Esophagus muscularis mucosa (tissue), 4 donors: ENCODE measurements around the gene MYBPC2. TPM values are rescaled to one million over a fixed set of nuclear protein-coding genes. Genes with fewer than 3 reads are reported as not detected.
"Not testable (repeated sequence)": the region's sequence is repeated elsewhere in the genome, so short reads cannot be mapped to it uniquely, and the experiment has no call there.

ENCODE experiments used
- DNase-seq: peaks from one replicate; pipeline ENCODE4 v3.0.0-alpha.2; 2017; ENCODE audit errors: extremely low spot score
- H3K27ac ChIP-seq, 4 donors: fragments of 200-600 bp; sonication (generic); replicated peaks in 1 of 4; 1 replicate in 3 of 4; 2 replicates in 1 of 4; pipeline ENCODE4 v1.5.1; 2016 to 2019; ENCODE audit warnings: mild to moderate bottlenecking in 1 of 4
- H3K27me3 ChIP-seq, 4 donors: fragments of 200-600 bp; sonication (generic); one replicate each; pipeline versions ENCODE4 v1.5.1 to v1.6.0; 2016 to 2019
- H3K36me3 ChIP-seq, 4 donors: fragments of 200-600 bp; sonication (generic); one replicate each; pipeline ENCODE4 v1.5.1; 2016 to 2019
- H3K4me1 ChIP-seq, 4 donors: fragments of 200-600 bp; sonication (generic); one replicate each; pipeline ENCODE4 v1.5.1; 2016 to 2019
- H3K4me3 ChIP-seq, 4 donors: fragments of 200-600 bp; sonication (generic); 1 replicate in 2 of 4; 2 replicates in 2 of 4; pipeline ENCODE4 v1.5.1; 2016 to 2019; ENCODE audit warnings: mild to moderate bottlenecking in 4 of 4, moderate library complexity in 1 of 4
- H3K9me3 ChIP-seq, 4 donors: fragments of 200-600 bp; sonication (generic); 1 replicate in 3 of 4; 2 replicates in 1 of 4; pipeline ENCODE4 v1.5.1; 2016 to 2019
- EP300 ChIP-seq: sonication (generic); formaldehyde crosslinking; IDR thresholded peaks from one replicate; pipeline ENCODE4 v1.6.1; 2017; ENCODE audit warnings: antibody characterized with exemption
- POLR2A ChIP-seq: fragments of 450-650 bp; IDR thresholded peaks from one replicate; pipeline ENCODE4 v1.6.1; 2017; ENCODE audit warnings: antibody characterized with exemption, moderate library complexity, mild to moderate bottlenecking, low read depth
- POLR2AphosphoS5 ChIP-seq, 2 donors: sonication (generic); formaldehyde crosslinking; IDR thresholded peaks; one replicate each; pipeline ENCODE4 v1.6.1; 2017; ENCODE audit warnings: antibody characterized with exemption in 2 of 2
- WGBS: methylation state at CpG from one replicate; pipeline ENCODE4 v1.1.5; 2018; 5-methylcytosine and 5-hydroxymethylcytosine counted together
- intact Hi-C: fragments of 100-400 bp; cut with DNase I; formaldehyde crosslinking; loops from one replicate; pipeline ENCODE4 v1.15.1; 2023
- total RNA-seq, 4 donors: library from RNA; depleted of rRNA; stranded (reverse); fragments of >200 nt; gene quantifications; one replicate each; pipeline versions ENCODE4 v1.1.0 to v1.2.1, GENCODE V29; 2016
- TF ChIP-seq, protein P1 (sequence below), 3 experiments: fragments of 200-600 bp in 2 of 3; fragments of 450-650 bp in 1 of 3; sonication (generic) in 2 of 3; IDR thresholded peaks; one replicate each; pipeline ENCODE4 v1.5.1; 2017 to 2019; ENCODE audit warnings: antibody characterized with exemption in 3 of 3, mild to moderate bottlenecking in 2 of 3, moderate library complexity in 1 of 3

MYBPC2 gene
- total RNA-seq, 4 donors from 2014 or later = not detected

GRCh38 chr19:50384685-50385535 is 47.8 kb upstream of the MYBPC2 start:
- H3K36me3 ChIP-seq = peaks cover 19 to 46% (median 36%) of the 10 kb centered on the region in 4 donors
- peak overlapping the region; percentile 69 to 86 (median 74) for H3K4me3 ChIP-seq
- TF ChIP-seq, protein P1, sequence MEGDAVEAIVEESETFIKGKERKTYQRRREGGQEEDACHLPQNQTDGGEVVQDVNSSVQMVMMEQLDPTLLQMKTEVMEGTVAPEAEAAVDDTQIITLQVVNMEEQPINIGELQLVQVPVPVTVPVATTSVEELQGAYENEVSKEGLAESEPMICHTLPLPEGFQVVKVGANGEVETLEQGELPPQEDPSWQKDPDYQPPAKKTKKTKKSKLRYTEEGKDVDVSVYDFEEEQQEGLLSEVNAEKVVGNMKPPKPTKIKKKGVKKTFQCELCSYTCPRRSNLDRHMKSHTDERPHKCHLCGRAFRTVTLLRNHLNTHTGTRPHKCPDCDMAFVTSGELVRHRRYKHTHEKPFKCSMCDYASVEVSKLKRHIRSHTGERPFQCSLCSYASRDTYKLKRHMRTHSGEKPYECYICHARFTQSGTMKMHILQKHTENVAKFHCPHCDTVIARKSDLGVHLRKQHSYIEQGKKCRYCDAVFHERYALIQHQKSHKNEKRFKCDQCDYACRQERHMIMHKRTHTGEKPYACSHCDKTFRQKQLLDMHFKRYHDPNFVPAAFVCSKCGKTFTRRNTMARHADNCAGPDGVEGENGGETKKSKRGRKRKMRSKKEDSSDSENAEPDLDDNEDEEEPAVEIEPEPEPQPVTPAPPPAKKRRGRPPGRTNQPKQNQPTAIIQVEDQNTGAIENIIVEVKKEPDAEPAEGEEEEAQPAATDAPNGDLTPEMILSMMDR (IDR thresholded peaks at IDR 0.05) = no peak
- TF ChIP-seq POLR2AphosphoS5 (IDR thresholded peaks at IDR 0.05) = no peak
- no peak for TF ChIP-seq POLR2A
- no peak for TF ChIP-seq EP300
- peaks cover 20 to 31% (median 21%) of the 10 kb centered on the region in 4 donors for H3K4me1 ChIP-seq
- intact Hi-C loops = no loop called here
- no peaks in the 10 kb centered on the region for H3K9me3 ChIP-seq
- H3K27ac ChIP-seq = peak overlapping the region; percentile 88 to 93 (median 90)
- 19% methylated on average over 26 of the region's 26 CpGs for WGBS
- H3K27me3 ChIP-seq = no peaks in the 10 kb centered on the region
- DNase-seq = no peak

DNA sequence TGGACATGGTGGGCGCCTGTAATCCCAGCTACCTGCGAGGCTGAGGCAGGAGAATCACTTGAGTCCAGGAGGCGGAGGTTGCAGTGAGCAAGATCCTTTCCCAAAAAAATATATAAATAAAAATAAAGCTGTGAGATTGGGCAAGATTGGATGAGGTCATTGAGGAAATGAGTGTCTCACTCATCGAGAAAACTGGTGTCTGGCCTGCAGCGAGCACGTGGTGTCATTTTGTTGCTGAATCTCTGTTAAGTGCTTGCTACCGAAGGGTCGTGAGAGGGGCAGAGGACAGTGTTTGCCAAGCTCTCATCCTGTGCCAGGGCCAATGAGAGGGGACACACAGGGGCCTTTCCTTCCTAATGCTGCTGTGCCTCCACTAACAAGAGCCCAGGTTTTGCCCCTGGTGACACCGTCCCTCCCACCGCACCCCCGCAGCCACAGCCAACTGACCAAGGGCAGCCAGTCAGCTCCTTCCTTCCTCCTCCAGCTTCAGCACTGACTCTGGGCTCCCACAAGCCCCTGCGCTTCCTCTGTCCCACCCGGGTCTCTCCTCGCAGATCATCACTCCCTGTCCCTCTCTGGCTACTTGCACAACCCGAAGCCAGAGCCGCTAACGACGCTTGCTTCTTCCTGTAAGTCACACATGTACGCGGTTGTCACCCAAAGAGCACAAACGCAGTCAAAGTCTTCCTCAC is 45.4 kb upstream of the MYBPC2 start:
- no peaks in the 10 kb centered on the region for H3K27me3 ChIP-seq
- H3K9me3 ChIP-seq = no peaks in the 10 kb centered on the region
- no peak overlapping the region for H3K27ac ChIP-seq
- H3K4me1 ChIP-seq = peaks cover 12 to 22% (median 20%) of the 10 kb centered on the region in 4 donors
- 85% methylated on average over 21 of the region's 21 CpGs for WGBS
- TF ChIP-seq POLR2AphosphoS5 (IDR thresholded peaks at IDR 0.05) (no peak), EP300 (no peak), POLR2A (no peak)
- TF ChIP-seq, protein P1 (IDR thresholded peaks at IDR 0.05) = no peak
- DNase-seq = no peak
- intact Hi-C loops = no loop called here
- H3K36me3 ChIP-seq = peaks cover 3 to 26% (median 14%) of the 10 kb centered on the region in 4 donors
- H3K4me3 ChIP-seq = no peak overlapping the region

- intact Hi-C loops = no loop called here
- DNase-seq = no peak
- TF ChIP-seq, protein P1 (IDR thresholded peaks at IDR 0.05) = no peak
- TF ChIP-seq EP300 (no peak), POLR2A (no peak), POLR2AphosphoS5 (IDR thresholded peaks at IDR 0.05) (no peak)
- no peak overlapping the region for H3K27ac ChIP-seq
- H3K9me3 ChIP-seq = no peaks in the 10 kb centered on the region
- no peaks in the 10 kb centered on the region for H3K27me3 ChIP-seq
- H3K4me1 ChIP-seq = peaks cover 12 to 22% (median 20%) of the 10 kb centered on the region in 4 donors
- no peak overlapping the region for H3K4me3 ChIP-seq
- H3K36me3 ChIP-seq = peaks cover 0 to 26% (median 12%) of the 10 kb centered on the region in 4 donors
- 94% methylated on average over 8 of the region's 8 CpGs for WGBS
Observed at GRCh38 chr19:50387868-50388245, 44.8 kb upstream of the MYBPC2 start.

DNA sequence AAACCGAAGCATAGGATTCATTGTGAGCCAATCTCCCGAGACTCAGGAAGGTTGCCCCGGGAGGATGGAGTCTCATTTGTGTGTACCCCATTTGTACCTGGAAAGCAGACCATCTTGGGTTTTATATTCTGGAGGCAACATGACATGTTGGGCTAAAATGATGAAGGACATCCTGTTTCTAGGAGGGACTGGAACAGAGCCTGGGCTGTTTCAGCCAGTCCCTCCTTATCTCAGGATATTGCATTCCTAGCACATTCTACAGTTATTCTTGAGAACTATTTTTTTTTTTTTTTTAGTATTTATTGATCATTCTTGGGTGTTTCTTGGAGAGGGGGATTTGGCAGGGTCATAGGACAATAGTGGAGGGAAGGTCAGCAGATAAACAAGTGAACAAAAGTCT is 42.4 kb upstream of the MYBPC2 start:
- H3K27ac ChIP-seq, intact Hi-C loops, H3K27me3 ChIP-seq, DNase-seq, H3K4me1 ChIP-seq, H3K4me3 ChIP-seq, H3K9me3 ChIP-seq: not testable (repeated sequence)
- WGBS = 85% methylated on average over 3 of the region's 3 CpGs
- peaks cover 0 to 27% (median 11%) of the 10 kb centered on the region in 4 donors for H3K36me3 ChIP-seq

DNA sequence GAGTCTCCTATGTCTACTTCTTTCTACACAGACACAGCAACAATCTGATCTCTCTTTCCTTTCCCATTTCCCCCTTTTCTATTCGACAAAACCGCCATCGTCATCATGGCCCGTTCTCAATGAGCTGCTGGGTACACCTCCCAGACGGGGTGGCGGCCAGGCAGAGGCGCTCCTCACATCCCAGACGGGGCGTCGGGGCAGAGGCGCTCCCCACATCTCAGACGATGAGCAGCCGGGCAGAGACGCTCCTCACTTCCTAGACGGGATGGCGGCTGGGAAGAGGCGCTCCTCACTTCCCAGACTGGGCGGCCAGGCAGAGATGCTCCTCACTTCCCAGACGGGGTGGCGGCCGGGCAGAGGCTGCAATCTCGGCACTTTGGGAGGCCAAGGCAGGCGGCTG is 41.7 kb upstream of the MYBPC2 start:
- 90% methylated on average over 17 of the region's 23 CpGs for WGBS
- H3K36me3 ChIP-seq = peaks cover 0 to 27% (median 11%) of the 10 kb centered on the region in 4 donors
- H3K4me1 ChIP-seq, intact Hi-C loops, H3K4me3 ChIP-seq, H3K27me3 ChIP-seq, H3K27ac ChIP-seq, H3K9me3 ChIP-seq, DNase-seq: not testable (repeated sequence)
